HG03432 (cell line): Measurements from ENCODE around the gene CDK14.

ENCODE experiments used
- ATAC-seq: cut with Tn5 transposase; IDR thresholded peaks from one replicate; pipeline ENCODE4 v1.9.1; 2021; ENCODE audit warnings: mild to moderate bottlenecking, moderate library complexity; ENCODE audit not compliant: unreplicated experiment

The CDK14 gene

DNA sequence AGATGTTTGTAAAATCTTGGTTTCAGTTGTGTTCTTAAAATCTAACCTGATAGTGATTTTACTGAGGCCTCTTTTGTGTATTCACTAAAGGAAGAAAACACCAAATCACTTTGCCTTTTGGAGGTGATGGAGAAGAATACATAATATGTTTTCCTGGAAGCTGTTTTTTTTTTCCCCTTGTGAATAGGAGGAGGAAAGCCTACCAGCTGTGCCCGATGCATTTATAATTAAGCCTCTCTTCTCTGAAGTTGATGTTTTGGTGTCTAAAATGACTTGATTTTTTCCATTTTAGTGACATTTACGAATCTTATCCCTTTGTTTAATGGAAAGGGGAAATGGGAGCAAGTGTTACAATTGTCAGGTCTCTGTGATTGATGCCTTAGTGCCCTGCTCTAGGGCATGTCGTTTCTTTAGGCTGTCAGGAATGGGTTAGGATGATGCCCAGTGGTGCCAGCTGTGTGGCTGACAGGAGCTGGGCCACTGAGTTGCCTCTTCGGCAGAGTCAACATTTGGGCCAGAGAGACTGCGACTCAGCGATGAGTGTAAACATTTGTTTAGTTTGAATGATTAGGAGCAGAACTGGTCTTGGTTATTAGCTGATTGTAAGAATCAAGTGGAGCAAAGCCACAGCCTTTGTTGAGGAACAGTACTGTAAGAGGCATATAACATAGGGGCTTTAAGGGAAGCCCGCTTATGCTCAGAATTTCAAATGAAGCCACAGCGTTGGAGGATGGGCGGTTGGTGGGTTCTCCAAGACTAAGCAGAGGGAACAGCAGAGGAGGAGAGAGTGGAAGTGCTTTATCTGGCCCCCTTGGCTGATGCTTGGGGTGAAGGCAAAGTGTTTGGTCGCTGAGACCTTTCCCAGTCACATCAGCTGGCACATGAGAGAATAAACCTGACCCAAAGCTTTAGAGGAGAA is 81.6 kb downstream of the CDK14 start:
- no peak for ATAC-seq

DNA sequence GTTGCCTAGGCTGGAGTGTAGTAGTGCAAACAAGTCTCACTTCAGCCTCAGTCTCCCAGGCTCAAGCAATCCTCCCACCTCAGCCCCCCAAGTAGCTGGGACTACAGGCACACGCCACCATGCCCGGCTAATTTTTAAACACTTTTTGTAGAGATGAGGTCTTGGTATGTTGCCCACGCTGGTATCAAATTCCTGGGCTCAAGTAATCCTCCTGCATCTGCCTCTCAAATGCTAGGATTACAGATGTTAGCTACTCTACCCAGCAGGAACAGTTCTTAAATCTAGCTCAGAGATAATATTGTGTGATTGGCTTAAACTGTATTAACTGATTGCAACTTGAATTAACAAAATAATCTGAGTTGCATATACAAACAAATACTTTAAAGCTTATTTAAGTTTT is 82.9 kb downstream of the CDK14 start:
- ATAC-seq = no peak

DNA sequence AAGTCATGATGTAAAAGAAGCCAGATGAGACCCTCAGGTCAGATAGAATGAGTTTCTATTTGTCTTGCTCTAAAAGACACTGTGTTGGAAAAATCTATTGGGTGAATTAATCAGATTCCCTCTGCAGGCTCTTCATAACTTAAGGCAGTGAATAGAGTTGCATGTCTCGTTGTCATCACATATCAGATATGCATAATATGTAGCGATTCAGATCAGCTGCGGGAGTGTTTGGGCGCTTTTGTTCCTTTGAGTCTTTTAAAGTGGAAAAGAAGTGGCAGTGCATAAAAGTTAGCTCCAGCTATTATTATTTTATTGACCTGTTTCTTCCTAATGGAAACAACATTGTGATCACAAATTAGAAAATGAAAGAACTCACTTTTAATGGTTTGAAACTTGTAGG is 84.4 kb downstream of the CDK14 start:
- ATAC-seq = no peak

DNA sequence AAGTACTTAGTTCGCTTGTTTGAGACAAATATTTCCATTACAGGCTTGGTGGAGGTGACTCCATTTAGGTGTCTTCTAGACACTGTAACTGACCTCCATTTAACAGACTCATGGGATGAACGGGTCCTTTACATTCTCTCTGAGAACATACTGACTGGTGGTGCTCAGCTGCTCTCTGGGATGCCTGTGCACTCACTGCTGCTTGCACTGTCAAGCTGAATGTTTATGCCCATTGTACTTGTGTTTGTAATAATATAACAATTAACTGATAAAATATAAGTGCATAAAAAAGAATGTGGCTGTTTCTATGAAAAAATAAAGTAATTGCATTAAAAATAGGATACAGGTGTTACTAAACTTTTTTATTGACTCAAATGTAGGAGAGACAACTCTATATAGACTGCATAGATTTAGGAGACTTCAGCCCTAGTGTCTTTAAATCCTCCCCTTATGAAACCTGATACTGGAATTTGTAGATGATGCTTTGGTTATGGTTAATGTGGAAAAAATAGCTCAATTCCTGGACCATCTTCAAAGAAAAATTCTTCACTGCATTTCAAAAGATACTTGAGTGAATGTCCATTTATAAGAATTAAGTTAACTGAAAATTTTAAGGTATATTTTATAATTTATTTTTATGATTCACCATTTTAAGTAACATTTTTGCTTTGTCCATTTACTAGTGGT is 85.4 kb downstream of the CDK14 start:
- ATAC-seq = no peak

- no peak for ATAC-seq
Measured at GRCh38 chr7:90686146-90686545, 90.0 kb downstream of the CDK14 start.

DNA sequence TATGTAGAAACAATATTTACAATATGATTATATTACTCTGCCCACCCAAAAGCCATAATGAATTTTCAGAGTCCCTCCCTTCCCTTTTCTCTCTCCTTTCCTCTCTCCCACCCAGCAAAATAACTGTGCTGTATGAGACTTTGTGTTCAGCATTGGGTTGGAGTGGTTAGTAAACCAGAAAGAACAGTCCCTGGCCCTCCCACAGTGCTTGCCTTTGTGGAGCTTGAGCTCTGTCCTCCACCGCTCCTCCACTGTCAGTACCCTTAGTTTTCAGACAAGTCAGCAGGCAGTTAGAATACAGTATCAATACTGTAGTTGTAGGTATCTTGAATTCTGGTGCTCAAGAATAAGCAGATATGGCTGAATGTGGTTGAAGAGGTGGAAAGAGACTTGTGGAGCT is 92.7 kb downstream of the CDK14 start:
- no peak for ATAC-seq

DNA sequence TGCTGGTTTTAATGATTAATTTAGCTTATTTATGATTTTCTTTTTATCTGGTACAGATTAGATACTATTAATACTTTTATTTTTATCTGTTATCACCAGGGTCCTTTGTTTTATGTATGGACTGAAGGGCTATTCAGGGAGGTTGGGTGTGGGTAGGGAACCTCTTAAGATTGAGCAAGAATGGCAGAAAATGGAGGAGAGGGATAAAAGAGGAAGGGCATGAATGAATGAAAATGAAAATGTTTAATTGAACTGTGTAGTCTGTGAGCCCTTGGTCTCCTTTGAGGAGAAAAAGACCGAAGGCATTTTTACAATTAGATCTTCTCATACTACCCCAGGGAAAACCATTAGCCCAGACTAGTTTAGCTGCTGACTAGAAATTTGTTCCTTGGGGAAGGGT is 93.1 kb downstream of the CDK14 start:
- no peak for ATAC-seq

DNA sequence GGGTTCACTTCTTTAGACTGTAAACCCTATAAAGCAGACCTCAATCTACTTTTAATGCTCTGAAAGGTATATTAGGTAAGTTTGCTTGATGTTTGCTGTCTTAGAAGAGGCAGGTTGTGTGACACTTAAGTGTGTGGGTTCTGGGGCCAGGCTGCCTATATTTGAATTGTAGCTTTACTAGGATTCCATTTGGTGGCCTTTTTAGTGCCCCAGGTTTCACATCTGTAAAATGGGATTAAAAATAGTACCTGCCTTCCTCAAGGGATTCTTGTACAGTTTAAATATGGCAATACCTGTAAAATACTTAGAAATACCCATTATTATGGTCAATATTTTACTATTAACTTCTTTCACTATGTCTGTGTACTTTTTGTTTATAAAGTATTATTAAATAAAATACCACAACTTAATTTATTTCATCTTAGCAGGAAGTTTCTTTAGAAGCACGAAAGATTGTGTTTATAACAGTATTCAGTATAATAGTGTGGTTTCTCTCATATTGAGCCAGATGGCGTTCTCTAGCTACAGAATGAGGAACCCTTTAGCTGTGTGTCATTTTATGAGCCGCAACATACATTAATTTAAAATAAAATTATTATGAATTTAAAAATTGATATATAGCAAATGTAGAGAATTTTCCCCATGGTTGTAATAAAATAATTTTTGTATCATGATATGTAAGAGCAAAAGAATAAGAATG is 94.2 kb downstream of the CDK14 start:
- ATAC-seq = peak; percentile 73

DNA sequence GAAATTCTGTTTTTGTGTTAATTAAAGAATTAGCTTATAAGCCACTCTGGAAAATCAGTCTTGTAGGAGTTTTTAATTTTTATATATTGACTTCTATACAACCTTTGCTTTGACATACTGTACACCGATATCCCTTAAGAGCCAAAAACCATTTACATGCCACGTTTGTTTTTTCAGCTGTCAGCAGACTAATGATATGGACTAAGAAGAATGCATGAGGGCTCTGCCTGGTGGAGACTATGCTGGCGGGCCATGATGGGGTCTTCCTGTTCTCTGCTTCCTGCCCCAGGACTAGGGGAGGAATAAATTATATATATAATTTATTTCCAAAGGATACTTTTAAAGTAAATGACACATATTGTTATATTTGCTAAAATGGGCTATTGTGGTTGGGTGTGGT is 96.3 kb downstream of the CDK14 start:
- no peak for ATAC-seq

DNA sequence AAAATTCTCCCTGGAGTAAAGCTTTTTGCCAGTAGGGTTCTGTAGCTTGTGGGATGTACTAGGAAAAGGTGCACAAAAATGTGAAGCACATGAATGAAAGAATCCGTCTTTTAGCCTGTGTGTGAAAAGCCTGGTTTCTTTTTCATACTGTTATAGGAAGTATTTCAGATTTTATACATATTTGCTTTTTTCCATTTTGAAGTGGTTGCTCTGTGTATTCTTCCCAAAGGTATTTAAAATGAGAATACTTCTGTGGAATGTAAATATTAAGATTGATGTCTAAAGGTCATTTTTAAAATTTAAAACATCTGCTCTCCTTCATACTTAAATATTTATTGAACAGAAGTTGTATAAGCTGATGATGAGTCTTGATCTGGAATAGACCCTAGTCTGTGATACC is 96.8 kb downstream of the CDK14 start:
- no peak for ATAC-seq

DNA sequence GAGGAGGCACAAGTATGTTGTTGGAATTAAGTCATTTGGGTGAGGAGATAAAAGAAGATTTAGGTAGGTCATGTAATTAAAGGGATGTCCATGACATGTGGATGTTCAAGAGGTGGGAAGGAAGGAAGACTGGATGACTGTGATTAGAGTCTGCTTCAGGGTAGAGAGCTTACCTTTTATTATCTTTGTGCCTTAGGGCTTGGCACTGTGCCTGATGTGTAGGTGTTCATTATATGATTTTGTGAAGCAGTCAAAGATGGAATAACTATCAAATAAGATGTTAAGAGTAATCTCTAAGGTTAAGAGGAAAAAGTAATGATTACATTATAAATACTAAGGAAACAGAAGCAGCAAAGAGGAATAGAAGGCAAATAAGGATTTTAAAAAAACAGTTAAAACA is 97.8 kb downstream of the CDK14 start:
- no peak for ATAC-seq

GRCh38 chr7:90698616-90699015 is 102.5 kb downstream of the CDK14 start:
- ATAC-seq = no peak

DNA sequence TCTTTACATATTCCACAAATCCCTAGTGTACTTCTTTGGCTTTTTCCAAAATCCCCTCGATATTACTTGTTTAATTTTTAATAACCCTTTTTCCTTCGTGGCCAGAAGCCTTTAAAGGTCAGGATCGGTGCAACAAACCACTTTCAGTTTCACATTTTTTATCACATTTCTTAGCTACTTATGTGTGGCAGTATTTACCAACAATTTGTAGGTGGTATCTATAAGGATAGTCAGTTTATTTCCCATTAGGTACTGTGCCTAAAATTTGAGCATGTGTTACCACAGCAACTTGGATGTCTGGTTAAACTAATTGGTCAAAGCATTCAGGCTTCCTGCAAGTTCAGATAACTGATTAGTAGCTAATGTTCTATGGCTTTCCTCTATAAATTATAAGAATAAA is 104.9 kb downstream of the CDK14 start:
- ATAC-seq = peak; percentile 73

GRCh38 chr7:90701771-90702170 is 105.7 kb downstream of the CDK14 start:
- no peak for ATAC-seq

DNA sequence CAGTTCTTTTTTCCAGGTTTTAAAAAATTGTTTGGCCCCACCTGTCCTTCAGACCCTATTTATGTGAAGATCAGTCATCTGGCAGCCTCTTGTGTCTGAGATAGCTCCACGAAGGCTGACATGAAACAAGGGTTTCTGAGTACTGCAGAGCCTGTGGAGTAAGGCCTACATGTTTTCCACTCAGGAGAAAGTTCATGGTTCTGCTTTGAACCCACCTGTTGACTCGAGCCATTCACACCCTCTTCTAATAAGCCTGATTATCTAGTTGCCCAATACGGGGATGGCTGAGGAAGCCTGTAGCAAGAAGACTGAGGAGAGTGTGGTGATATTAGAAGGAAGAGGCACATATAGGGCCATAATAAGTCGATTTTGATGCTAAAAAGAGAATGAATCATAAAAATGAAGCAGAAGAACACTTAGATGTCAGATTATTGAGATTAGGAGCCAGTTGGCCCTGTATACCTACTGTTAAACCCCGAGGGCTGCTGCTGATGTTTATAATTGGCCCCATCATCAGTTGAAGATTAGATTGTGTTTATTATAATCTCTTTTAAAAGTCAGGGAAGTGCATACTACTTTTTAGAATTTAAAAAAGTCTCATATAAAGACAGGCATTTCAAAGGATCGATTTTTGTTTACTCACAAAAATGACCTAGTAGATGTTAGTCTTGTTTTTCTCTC is 109.4 kb downstream of the CDK14 start:
- ATAC-seq = no peak

DNA sequence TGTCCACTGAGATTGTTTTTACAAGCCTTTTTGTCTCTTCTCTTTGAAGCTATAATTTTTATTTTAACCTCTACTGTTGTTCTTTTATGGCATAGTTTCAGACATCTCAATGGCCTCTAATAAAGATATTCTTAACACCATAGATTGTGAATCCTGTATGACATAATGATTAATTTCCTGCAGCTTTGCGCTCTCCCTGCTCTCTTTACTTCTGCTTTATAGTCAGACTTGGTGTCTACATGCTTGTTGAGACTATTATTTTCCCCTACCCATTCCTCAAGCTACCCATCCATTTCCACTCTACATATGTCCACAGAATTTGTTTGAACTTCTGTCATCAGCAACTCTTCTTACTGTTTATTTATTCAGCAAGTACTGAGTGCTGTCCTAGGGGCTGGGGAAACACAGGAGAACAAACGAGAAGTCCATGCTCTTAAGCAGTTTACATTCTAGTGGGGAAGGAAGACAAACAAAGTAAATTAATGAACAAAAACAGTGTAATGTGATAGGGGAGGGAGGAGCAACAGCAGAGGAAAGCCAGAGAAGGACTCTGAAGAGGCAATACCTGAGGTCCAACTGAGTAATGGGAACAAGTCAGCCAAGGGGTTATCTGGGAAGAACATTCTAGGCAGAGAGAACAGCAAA is 110.1 kb downstream of the CDK14 start:
- ATAC-seq = no peak

DNA sequence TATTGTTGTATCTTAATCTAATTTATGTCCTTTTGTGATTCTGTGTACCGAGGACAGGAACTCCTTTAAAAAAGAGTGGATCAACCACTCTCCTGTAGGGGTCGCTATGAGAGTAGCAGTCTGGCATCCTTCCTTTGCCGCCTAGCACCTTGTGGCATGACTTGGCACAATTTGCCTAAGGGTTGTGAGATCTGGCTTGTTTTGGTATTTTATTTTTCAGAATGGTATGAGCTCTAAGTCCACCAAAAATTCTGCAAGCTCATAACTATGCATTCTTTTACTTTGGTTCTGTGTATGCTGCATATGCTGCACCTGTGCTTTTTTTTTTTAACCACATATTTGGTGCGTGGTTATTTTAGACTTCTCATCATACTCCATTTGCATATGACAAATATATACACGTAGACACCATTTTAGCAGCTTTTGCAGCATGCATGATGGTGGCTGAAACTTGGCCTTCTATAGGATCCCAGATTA is 112.8 kb downstream of the CDK14 start:
- ATAC-seq = peak; percentile 69

DNA sequence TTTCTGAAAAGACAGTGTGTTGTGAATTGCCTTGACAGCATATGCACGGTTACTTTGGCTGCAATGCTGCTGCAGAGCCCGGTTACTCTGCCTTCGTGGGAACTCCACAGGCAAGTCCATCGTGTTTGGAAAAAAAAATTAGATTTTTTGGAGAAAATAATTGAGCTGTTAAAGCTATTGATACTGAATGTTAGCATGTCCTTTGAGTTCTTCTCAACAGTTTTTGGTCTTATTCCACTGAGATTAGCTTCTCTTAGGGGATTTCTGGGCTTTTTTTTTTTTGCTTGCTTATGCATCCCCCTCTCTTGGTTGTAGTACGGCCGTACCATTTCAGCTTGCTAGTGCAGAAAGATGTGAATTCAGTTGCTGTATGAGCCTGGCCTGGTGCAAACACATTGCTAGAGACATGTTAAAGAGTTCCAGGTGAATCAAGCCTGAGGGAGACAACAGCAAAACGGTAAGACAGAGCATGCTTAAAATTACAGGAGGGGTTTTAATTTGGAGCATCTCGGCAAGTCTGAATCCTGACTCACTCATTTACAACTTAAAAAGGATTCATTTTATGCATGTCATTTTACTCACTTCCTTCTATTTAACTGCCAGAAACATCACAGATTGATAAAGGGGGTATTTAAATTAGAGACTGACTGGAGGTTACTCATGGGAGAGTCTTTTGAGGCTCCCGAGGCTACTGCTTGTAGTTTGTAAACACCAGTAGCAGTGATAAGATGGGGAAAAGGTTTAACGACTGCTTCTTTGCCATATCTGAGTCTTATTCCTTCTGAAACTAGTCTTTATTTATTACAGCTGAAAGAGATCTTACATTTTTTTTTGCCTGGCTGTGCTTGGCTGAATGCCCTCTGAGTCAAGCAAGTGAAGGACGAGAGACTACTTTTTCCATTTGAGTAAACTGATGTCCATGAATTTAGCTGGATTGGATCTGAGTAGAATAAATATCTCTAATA is 113.7 kb downstream of the CDK14 start:
- ATAC-seq = peak; percentile 50

- no peak for ATAC-seq
Measured at GRCh38 chr7:90710466-90710850, 114.3 kb downstream of the CDK14 start.
